HG03558 (cell line): ENCODE measurements around the gene LEKR1.

Source experiments
- ATAC-seq: cut with Tn5 transposase; IDR thresholded peaks from one replicate; pipeline ENCODE4 v1.9.1; 2021; ENCODE audit warnings: moderate number of reproducible peaks; ENCODE audit not compliant: unreplicated experiment; ENCODE audit errors: extremely low read depth

Gene LEKR1

GRCh38 chr3:157043771-157044170 is 217.6 kb downstream of the LEKR1 start:
- ATAC-seq = no peak

GRCh38 chr3:157045238-157045850 is 219.2 kb downstream of the LEKR1 start:
- no peak for ATAC-seq

- no peak for ATAC-seq
Measured at GRCh38 chr3:157046520-157046919, 220.4 kb downstream of the LEKR1 start.

GRCh38 chr3:157051055-157051454 is 224.9 kb downstream of the LEKR1 start:
- no peak for ATAC-seq

GRCh38 chr3:157051591-157051990 is 225.4 kb downstream of the LEKR1 start:
- no peak for ATAC-seq

GRCh38 chr3:157056035-157056434 is 229.9 kb downstream of the LEKR1 start:
- ATAC-seq = no peak

- ATAC-seq = no peak
Measured at GRCh38 chr3:157058392-157059071, 232.4 kb downstream of the LEKR1 start.

GRCh38 chr3:157059181-157059580 is 233.0 kb downstream of the LEKR1 start:
- ATAC-seq = peak; percentile 39

GRCh38 chr3:157059661-157060060 is 233.5 kb downstream of the LEKR1 start:
- peak; percentile 69 for ATAC-seq

GRCh38 chr3:157061265-157061664 is 235.1 kb downstream of the LEKR1 start:
- ATAC-seq = no peak

- no peak for ATAC-seq
Measured at GRCh38 chr3:157063469-157063868, 237.3 kb downstream of the LEKR1 start.

- ATAC-seq = no peak
Measured at GRCh38 chr3:157063926-157064325, 237.8 kb downstream of the LEKR1 start.

GRCh38 chr3:157064402-157064801 is 238.2 kb downstream of the LEKR1 start:
- ATAC-seq = peak; percentile 50

- no peak for ATAC-seq
Measured at GRCh38 chr3:157065201-157065600, 239.0 kb downstream of the LEKR1 start.

- no peak for ATAC-seq
Measured at GRCh38 chr3:157066335-157067098, 240.4 kb downstream of the LEKR1 start.

GRCh38 chr3:157067114-157067513 is 241.0 kb downstream of the LEKR1 start:
- ATAC-seq = no peak

GRCh38 chr3:157069406-157069805 is 243.3 kb downstream of the LEKR1 start:
- ATAC-seq = no peak

GRCh38 chr3:157069846-157070677 is 243.9 kb downstream of the LEKR1 start:
- no peak for ATAC-seq

GRCh38 chr3:157070678-157070999 is 244.5 kb downstream of the LEKR1 start:
- no peak for ATAC-seq

- no peak for ATAC-seq
Measured at GRCh38 chr3:157071744-157072525, 245.8 kb downstream of the LEKR1 start.
